Peyer's patch (tissue), 4 donors: ENCODE results near the gene SPON1. TPM values are rescaled to one million over a fixed set of nuclear protein-coding genes. Genes with fewer than 3 reads are reported as not detected.
"Not testable (repeated sequence)": the region's sequence is repeated elsewhere in the genome, so short reads cannot be mapped to it uniquely, and the experiment has no call there.

Experiments
- DNase-seq, 3 donors: peaks; one replicate each; pipeline ENCODE4 v3.0.0-alpha.2; 2017 to 2019
- H3K27ac ChIP-seq, 4 donors: fragments of 200-600 bp; sonication (generic); one replicate each; pipeline ENCODE4 v1.5.1; 2016 to 2019
- H3K27me3 ChIP-seq, 2 donors: fragments of 200-600 bp; sonication (generic); one replicate each; pipeline ENCODE4 v1.5.1; 2019
- H3K36me3 ChIP-seq, 3 donors: fragments of 200-600 bp; sonication (generic); one replicate each; pipeline ENCODE4 v1.5.1; 2016 to 2019
- H3K4me1 ChIP-seq, 4 donors: fragments of 200-600 bp; sonication (generic); one replicate each; pipeline ENCODE4 v1.5.1; 2016 to 2019
- H3K4me3 ChIP-seq, 4 donors: fragments of 200-600 bp; sonication (generic); 1 replicate in 3 of 4; 2 replicates in 1 of 4; pipeline ENCODE4 v1.5.1; 2016 to 2019; ENCODE audit warnings: mild to moderate bottlenecking in 1 of 4
- H3K9me3 ChIP-seq, 4 donors: fragments of 200-600 bp; sonication (generic); one replicate each; pipeline ENCODE4 v1.5.1; 2016 to 2019; ENCODE audit warnings: mild to moderate bottlenecking in 1 of 4
- CTCF ChIP-seq, 6 experiments: fragments of 450-650 bp in 4 of 6; fragments of 200-600 bp in 2 of 6; sonication (generic) in 1 of 6; IDR thresholded peaks; one replicate each; pipeline ENCODE4 v1.5.1; 2017 to 2019; ENCODE audit warnings: antibody characterized with exemption in 6 of 6, mild to moderate bottlenecking in 3 of 6, moderate library complexity in 1 of 6
- POLR2A ChIP-seq, 2 donors: fragments of 450-650 bp; IDR thresholded peaks; one replicate each; pipeline ENCODE4 v1.5.1; 2017; ENCODE audit warnings: antibody characterized with exemption in 2 of 2, mild to moderate bottlenecking in 2 of 2, moderate library complexity in 2 of 2
- total RNA-seq, 4 donors: library from RNA; depleted of rRNA; stranded (reverse); fragments of >200 nt; gene quantifications; one replicate each; pipeline ENCODE4 v1.1.0, GENCODE V29; 2016

SPON1 gene
- total RNA-seq, 4 donors from 2014 or later, result 26.4 to 53.8 (median 48.3) TPM

- H3K4me3 ChIP-seq, result no peak overlapping the region
- TF ChIP-seq CTCF (IDR thresholded peaks at IDR 0.05) (no peak), POLR2A (IDR thresholded peaks at IDR 0.05) (no peak)
- H3K36me3 ChIP-seq, result no peaks in the 10 kb centered on the region
- H3K27ac ChIP-seq, result no peak overlapping the region
- H3K9me3 ChIP-seq, result no peaks in the 10 kb centered on the region
- peaks cover 0 to 9% (median 0%) of the 10 kb centered on the region in 4 donors for H3K4me1 ChIP-seq
- H3K27me3 ChIP-seq, result no peaks in the 10 kb centered on the region
- no peak for DNase-seq
Measured at GRCh38 chr11:14245444-14245843, 282.9 kb downstream of the SPON1 start.

GRCh38 chr11:14248580-14248981 is 286.1 kb downstream of the SPON1 start:
- Histone ChIP-seq H3K36me3 (no peaks in the 10 kb centered on the region), H3K27me3 (no peaks in the 10 kb centered on the region), H3K27ac (no peak overlapping the region), H3K4me3 (no peak overlapping the region), H3K9me3 (no peaks in the 10 kb centered on the region), H3K4me1 (peaks cover 0 to 9% (median 0%) of the 10 kb centered on the region in 4 donors)
- no peak for TF ChIP-seq POLR2A (IDR thresholded peaks at IDR 0.05)
- no peak for TF ChIP-seq CTCF (IDR thresholded peaks at IDR 0.05)
- peak in 2 of 3 donors; percentile 24 to 59 for DNase-seq

- H3K9me3 ChIP-seq, result no peaks in the 10 kb centered on the region
- peaks cover 0 to 9% (median 0%) of the 10 kb centered on the region in 4 donors for H3K4me1 ChIP-seq
- H3K27ac ChIP-seq, result no peak overlapping the region
- DNase-seq, result peak; percentile 47 to 78 (median 73)
- no peak overlapping the region for H3K4me3 ChIP-seq
- no peaks in the 10 kb centered on the region for H3K27me3 ChIP-seq
- no peaks in the 10 kb centered on the region for H3K36me3 ChIP-seq
- TF ChIP-seq POLR2A (IDR thresholded peaks at IDR 0.05) (no peak), CTCF (IDR thresholded peaks at IDR 0.05) (peak; percentile 49 to 94 (median 91))
Measured at GRCh38 chr11:14249121-14249963, 286.8 kb downstream of the SPON1 start.

GRCh38 chr11:14251754-14252153 is 289.2 kb downstream of the SPON1 start:
- no peak for DNase-seq
- H3K27me3 ChIP-seq, result no peaks in the 10 kb centered on the region
- no peaks in the 10 kb centered on the region for H3K9me3 ChIP-seq
- no peak overlapping the region for H3K4me3 ChIP-seq
- H3K36me3 ChIP-seq, result peaks cover 0 to 6% (median 0%) of the 10 kb centered on the region in 3 donors
- peaks cover 0 to 9% (median 0%) of the 10 kb centered on the region in 4 donors for H3K4me1 ChIP-seq
- TF ChIP-seq CTCF (IDR thresholded peaks at IDR 0.05) (no peak), POLR2A (IDR thresholded peaks at IDR 0.05) (no peak)
- no peak overlapping the region for H3K27ac ChIP-seq

- H3K27ac ChIP-seq, DNase-seq, H3K9me3 ChIP-seq, H3K4me1 ChIP-seq, H3K4me3 ChIP-seq, H3K27me3 ChIP-seq, H3K36me3 ChIP-seq: not testable (repeated sequence)
Measured at GRCh38 chr11:14252501-14252900, 290.0 kb downstream of the SPON1 start.

GRCh38 chr11:14253421-14253820 is 290.9 kb downstream of the SPON1 start:
- H3K4me1 ChIP-seq, result peaks cover 0 to 11% (median 7%) of the 10 kb centered on the region in 4 donors
- peaks cover 0 to 6% (median 0%) of the 10 kb centered on the region in 3 donors for H3K36me3 ChIP-seq
- no peaks in the 10 kb centered on the region for H3K27me3 ChIP-seq
- H3K27ac ChIP-seq, result no peak overlapping the region
- no peak for TF ChIP-seq POLR2A (IDR thresholded peaks at IDR 0.05)
- no peak for TF ChIP-seq CTCF (IDR thresholded peaks at IDR 0.05)
- H3K9me3 ChIP-seq, result no peaks in the 10 kb centered on the region
- no peak overlapping the region for H3K4me3 ChIP-seq
- DNase-seq, result no peak
